Neuron (in vitro differentiated cells): Measurements from ENCODE around the gene ADCK2.
"Not testable (repeated sequence)": the region's sequence is repeated elsewhere in the genome, so short reads cannot be mapped to it uniquely, and the experiment has no call there.

Experiments used
- H2AFZ ChIP-seq: one replicate; pipeline ENCODE4 v1.6.1; 2013; ENCODE audit warnings: low read depth, mild to moderate bottlenecking, inconsistent platforms, low read length, moderate library complexity
- H3K27me3 ChIP-seq: one replicate; pipeline ENCODE4 v1.6.1; 2013; ENCODE audit warnings: low read length; ENCODE audit not compliant: insufficient read depth
- H3K36me3 ChIP-seq: one replicate; pipeline ENCODE4 v1.6.1; 2013; ENCODE audit warnings: low read length; ENCODE audit not compliant: insufficient read depth
- H3K4me1 ChIP-seq: one replicate; pipeline ENCODE4 v1.6.1; 2013; ENCODE audit warnings: low read length; ENCODE audit not compliant: insufficient read depth
- H3K4me3 ChIP-seq: 2 replicates; pipeline ENCODE4 v1.5.1; 2013; ENCODE audit warnings: mild to moderate bottlenecking, low read length, moderate library complexity
- H3K9me3 ChIP-seq: one replicate; pipeline ENCODE4 v1.6.1; 2013; ENCODE audit warnings: low read length

ADCK2 gene, protein sequence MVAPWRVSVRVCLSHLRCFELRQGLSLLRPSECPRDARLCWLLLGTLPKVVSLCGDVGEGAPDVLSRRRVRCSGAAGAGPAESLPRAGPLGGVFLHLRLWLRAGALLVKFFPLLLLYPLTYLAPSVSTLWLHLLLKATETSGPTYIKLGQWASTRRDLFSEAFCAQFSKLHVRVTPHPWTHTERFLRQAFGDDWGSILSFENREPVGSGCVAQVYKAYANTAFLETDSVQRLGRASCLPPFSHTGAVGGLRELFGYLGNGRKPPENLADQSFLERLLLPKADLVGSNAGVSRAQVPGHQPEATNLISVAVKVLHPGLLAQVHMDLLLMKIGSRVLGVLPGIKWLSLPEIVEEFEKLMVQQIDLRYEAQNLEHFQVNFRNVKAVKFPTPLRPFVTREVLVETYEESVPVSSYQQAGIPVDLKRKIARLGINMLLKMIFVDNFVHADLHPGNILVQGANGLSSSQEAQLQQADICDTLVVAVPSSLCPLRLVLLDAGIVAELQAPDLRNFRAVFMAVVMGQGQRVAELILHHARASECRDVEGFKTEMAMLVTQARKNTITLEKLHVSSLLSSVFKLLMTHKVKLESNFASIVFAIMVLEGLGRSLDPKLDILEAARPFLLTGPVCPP

DNA sequence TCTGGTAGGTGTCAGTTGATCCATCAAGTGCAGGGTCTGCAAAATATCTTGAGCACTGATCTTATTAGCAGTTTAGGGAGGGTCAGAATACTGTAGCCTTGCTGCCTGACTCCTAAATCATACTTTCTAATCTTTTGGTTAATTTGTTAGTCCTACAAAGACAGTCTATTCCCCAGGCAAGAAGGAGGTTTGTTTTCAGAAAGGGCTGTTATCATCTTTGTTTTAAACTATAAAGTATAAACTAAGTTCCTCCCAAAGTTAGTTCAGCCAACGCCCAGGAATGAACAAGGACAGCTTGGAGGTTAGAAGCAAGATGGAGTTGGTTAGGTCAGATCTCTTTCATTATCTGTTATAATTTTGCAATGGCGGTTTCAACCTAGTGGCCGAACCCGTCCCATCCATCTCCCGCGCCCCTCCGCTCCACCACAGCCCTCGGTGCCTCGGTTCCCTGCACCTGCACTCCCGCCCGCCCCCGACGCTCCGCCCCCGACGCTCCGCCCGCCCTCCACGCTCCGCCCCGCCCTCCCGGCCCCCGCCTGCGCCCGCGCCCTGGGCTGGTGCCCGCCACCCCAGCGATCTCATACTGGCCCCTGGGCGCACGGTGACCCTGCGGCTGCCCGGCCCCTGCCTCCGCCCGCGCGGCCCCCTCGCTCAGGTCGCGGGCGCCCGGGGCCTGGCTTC lies at the start of gene ADCK2:
Gene ADCK2, plus strand, starts transcription at position 564 of the 681 bp plus-strand sequence. CDS start 386 bp downstream, outside the sequence.
- Histone ChIP-seq H3K4me1 (no peaks in the 10 kb centered on the region), H3K4me3 (peak within 1 kb of the TSS; percentile 53), H3K36me3 (no peaks in the 10 kb centered on the region), H2AFZ (peak within 1 kb of the TSS; percentile 96), H3K27me3 (peaks cover 3% of the 10 kb centered on the region), H3K9me3 (no peaks in the 10 kb centered on the region)

DNA sequence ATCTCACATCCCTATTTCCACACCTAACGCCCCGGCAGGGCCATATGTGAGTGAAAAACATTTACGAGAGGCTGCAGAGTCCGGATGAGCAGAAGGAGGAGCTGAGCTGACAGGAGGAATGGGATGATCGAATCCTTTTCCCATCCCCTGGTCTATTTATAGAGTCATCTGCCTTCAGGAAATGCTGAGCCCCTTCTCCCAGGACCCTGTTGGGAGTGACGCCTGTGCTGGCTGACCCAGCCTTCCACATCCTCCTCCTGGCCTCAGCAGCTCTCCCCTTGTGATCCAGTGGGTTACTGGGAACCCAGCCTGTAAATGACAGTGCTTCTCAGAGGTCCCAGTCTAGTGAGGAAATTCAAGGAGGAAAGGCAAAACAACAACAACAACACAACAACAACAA lies 48.8 kb upstream of the ADCK2 start:
- no peak overlapping the region for H3K4me3 ChIP-seq
- H3K36me3 ChIP-seq, result peaks cover 3% of the 10 kb centered on the region
- no peaks in the 10 kb centered on the region for H3K9me3 ChIP-seq
- H3K4me1 ChIP-seq, result peaks cover 8% of the 10 kb centered on the region
- no peak overlapping the region for H2AFZ ChIP-seq
- no peaks in the 10 kb centered on the region for H3K27me3 ChIP-seq

DNA sequence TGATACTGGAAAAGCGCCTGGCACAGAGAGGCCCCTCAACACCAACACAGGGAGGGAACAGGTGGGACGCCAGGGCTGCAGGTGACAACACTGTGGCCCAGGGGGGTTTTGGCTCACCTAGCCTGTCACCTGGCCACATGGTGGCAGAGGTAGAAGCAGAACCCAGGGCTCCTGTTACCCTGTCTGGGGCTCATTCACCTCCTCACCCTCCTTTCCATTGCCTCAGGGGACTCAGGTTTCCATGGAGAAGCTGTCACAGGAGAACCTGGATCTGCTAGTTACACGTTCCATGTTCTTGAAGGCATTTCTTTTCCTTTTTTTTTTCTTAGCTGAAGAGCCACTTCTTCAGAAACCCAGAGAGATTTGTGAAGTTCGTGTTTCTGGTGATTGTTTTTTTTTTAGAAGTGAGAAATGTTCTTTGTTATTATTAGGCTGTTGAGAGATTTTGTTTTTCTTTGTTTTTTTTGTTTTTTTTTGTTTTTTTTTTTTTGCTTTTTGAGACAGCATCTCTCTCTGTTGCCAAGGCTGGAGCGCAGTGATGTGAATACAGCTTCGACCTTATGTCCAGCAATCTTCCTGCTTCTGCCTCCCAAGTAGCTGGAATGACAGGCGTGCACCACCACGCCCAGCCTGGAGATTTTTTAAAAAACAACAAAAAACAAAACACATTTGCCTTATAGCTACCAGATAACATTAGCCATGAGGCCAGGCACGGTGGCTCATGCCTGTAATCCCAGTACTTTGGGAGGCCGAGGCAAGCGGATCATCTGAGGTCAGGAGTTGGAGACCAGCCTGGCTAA lies 48.2 kb upstream of the ADCK2 start:
- H3K4me3 ChIP-seq, result no peak overlapping the region
- no peaks in the 10 kb centered on the region for H3K27me3 ChIP-seq
- H3K9me3 ChIP-seq, result no peaks in the 10 kb centered on the region
- peaks cover 8% of the 10 kb centered on the region for H3K36me3 ChIP-seq
- H3K4me1 ChIP-seq, result peaks cover 8% of the 10 kb centered on the region
- no peak overlapping the region for H2AFZ ChIP-seq

DNA sequence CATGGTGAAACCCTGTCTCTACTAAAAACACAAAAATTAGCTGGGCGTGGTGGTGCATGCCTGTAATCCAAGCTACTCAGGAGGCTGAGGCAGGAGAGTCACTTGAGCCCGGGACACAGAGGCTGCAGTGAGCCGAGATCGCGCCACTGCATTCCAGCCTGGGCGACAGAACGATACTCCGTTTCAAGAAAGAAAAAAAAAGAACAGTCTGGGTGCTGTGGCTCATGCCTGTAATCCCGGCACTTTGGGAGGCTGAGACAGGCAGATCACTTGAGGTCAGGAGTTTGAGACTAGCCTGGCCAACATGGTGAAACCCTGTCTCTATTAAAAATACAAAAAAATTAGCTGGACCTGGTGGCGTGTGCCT lies 47.6 kb upstream of the ADCK2 start:
- not testable (repeated sequence) for H2AFZ ChIP-seq, H3K9me3 ChIP-seq, H3K4me1 ChIP-seq, H3K36me3 ChIP-seq, H3K27me3 ChIP-seq, H3K4me3 ChIP-seq

DNA sequence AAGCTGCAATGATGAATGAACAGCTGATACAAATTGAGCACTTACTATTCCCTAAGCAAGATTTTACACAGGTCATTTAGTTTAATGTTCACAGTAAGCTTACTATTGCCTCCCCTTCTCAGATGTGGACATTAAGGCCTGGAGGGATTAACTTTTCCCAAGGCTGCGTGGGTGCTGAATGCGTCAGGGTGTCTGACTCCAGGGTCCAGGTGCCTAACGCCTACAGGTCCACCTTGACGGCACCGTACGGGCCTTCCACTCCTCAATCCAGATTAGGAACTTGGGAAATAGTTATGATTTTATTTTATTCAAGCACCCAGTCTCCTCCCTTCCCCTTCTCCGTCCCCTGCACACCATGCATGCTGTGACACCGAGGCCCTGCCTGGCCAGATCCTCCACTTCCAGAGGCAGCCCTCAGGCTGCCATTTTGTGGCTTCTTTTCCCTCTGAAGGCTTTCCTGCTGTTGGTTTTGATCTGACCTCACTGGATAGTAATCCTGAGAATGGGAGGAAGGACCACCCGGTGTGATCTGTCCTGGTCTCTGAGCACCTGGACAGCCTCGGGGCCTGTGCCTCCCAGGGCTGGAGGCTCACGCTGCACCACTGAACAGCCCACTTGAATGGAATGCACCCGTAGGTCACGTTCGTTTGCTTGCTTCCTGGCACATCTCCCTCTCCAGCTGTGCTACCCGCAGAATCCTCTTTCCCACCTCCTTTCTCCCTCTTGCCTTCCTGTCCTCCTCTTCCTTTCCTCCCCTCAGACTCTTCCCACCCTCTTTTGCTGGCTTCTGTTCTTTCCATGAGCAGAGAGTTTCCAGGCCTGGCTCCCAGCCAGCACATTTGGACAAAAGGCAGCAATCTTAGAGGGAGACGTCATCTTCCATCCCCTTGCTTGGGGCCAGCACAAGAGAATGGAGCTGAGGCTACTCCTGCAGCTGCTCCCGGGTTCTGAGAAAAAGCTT lies 46.6 kb upstream of the ADCK2 start:
- Histone ChIP-seq H3K27me3 (no peaks in the 10 kb centered on the region), H2AFZ (no peak overlapping the region), H3K9me3 (no peaks in the 10 kb centered on the region), H3K36me3 (peaks cover 8% of the 10 kb centered on the region), H3K4me1 (peaks cover 8% of the 10 kb centered on the region), H3K4me3 (no peak overlapping the region)

DNA sequence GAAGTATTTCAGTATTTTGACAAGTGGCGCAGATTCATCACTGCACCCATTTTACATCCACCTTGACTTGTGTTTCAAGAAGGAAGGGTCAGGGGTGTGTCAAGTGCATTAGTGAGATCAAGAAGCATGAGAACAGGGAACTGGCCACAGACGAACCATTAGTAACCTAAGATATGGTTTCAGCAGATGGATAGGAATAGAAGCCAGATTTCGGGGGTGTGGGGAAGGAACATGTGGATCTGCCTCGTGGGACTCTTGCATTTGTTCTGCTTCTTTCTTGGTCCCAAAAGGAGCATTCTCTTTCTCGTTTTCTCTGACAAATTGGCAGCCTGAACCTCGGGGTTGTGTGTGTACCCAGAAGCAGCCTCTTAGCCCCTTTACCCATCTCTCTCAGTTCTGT lies 41.7 kb upstream of the ADCK2 start:
- H3K36me3 ChIP-seq, result peaks cover 11% of the 10 kb centered on the region
- peaks cover 11% of the 10 kb centered on the region for H3K4me1 ChIP-seq
- no peak overlapping the region for H3K4me3 ChIP-seq
- no peaks in the 10 kb centered on the region for H3K27me3 ChIP-seq
- H3K9me3 ChIP-seq, result no peaks in the 10 kb centered on the region
- H2AFZ ChIP-seq, result no peak overlapping the region

DNA sequence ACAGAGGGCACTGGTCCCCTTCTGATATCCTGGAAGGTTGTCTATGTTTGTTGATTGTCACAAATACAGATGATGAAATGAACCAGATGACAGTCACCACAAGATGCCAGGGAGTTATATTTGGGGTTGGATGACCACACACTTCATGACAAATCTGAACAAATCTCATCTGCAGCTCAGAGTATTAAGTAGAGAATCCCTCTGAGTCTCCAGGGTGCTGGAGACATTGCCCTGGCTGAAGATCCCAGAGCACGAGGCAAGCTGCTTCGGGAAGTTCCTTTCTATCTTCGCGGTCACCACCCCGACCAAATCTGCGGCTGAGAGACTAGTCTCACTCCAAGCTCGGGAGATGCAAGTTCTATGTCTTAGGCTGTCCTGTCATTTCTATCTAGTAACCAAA lies 41.1 kb upstream of the ADCK2 start:
- Histone ChIP-seq H3K27me3 (no peaks in the 10 kb centered on the region), H3K9me3 (no peaks in the 10 kb centered on the region), H2AFZ (no peak overlapping the region), H3K4me3 (no peak overlapping the region), H3K36me3 (peaks cover 11% of the 10 kb centered on the region), H3K4me1 (peaks cover 10% of the 10 kb centered on the region)

DNA sequence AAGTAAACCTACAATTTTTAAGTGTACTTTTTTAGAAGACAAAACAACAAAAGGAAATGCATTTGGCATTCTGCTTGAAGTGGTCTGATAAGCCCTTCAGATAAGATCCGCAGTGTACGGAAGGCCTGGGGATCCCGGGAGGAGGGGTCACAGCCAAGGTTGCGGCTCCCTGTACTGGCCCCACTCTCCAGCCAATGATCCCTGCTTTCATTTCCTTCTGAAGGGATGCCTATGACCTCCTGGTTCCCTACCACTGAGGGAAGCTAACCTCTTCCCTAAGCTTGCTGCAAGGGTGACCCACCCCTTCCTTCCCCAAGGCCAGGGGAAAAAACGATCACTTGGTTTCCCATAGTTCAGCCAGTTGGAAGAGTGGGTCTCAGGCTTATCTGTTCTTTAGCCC lies 37.4 kb upstream of the ADCK2 start:
- Histone ChIP-seq H2AFZ (no peak overlapping the region), H3K4me3 (no peak overlapping the region), H3K4me1 (peaks cover 17% of the 10 kb centered on the region), H3K36me3 (peaks cover 5% of the 10 kb centered on the region), H3K9me3 (no peaks in the 10 kb centered on the region), H3K27me3 (no peaks in the 10 kb centered on the region)

DNA sequence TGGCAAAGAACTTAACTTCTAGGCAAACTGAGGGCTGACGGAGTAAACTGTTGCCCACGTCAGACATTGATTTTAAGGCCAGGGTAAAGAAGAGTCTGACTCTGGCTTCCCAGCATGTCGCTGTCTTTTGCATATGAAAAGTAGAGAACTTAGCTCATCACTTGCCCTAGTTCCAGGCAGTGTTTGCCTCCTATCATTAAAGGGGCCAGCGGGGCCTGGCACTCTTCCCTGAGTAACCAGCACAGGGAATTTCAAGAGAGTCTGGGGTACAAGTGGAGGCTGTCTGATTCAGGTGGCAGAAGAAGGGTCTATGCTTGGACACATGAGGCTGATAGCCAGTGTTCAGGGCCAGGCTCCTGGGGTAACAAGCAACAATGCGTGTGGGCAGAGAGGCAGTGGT lies 36.9 kb upstream of the ADCK2 start:
- no peaks in the 10 kb centered on the region for H3K9me3 ChIP-seq
- H3K4me1 ChIP-seq, result peaks cover 17% of the 10 kb centered on the region

DNA sequence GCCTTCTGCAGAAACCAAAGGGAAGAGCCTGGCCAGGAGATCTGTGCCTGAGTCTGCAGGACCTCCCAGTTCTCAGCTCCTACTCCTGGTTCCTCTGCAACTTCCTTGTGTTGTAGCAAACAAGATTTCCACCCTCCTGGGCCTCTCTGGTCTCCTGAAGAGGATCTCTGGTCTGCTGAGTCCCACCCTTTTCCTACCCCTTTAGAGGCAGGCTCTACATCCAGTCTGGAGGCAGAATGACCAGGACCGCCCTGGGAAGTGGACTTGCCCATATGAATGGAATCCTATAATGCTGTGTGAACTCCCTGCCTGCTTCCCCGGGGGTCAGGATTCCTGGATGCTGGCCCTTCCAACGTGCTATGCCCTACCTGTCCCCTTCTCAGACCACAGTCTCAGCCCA lies 35.3 kb upstream of the ADCK2 start:
- H3K36me3 ChIP-seq, result peaks cover 2% of the 10 kb centered on the region
- no peak overlapping the region for H3K4me3 ChIP-seq
- H3K27me3 ChIP-seq, result no peaks in the 10 kb centered on the region
- no peak overlapping the region for H2AFZ ChIP-seq
- H3K4me1 ChIP-seq, result peaks cover 23% of the 10 kb centered on the region
- no peaks in the 10 kb centered on the region for H3K9me3 ChIP-seq

More for the DNA sequence above, 36.9 kb upstream of the ADCK2 start:
- Histone ChIP-seq H3K4me3 (no peak overlapping the region), H3K36me3 (peaks cover 5% of the 10 kb centered on the region), H2AFZ (no peak overlapping the region), H3K27me3 (no peaks in the 10 kb centered on the region)

DNA sequence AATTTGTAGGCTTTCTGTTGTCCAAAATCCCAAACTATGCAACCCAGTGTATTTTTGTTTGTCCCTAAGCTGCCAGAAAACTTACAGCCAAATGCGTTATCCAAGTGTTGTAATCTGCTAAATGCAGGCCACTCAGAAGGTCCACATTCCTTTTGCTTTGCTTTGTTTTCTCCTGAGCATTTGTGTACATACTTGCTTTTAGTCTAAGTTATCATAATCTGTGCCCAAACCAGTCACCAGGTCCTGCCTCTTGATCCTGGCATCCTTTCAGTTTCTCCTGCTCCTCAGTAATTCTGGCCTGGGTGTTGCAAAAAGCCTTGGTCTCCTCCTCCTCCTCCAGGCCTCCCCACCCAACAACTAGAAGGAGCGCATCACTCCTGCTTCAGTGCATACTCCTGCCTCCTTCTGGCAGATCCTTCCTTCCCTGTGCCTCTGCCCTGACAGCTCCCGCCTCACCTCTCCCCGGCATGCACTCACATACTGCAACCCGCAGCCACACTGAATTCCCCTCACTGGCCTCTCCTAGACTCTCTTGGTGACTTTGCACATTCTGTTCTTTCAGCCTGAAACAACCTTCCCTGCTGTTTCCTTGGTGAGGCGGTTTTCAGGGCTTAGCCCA lies 34.5 kb upstream of the ADCK2 start:
- no peak overlapping the region for H3K4me3 ChIP-seq
- H3K9me3 ChIP-seq, result no peaks in the 10 kb centered on the region
- H3K27me3 ChIP-seq, result no peaks in the 10 kb centered on the region

More for the DNA sequence above, 34.5 kb upstream of the ADCK2 start:
- H3K4me1 ChIP-seq, result peaks cover 23% of the 10 kb centered on the region
- peaks cover 2% of the 10 kb centered on the region for H3K36me3 ChIP-seq
- no peak overlapping the region for H2AFZ ChIP-seq
